Superior temporal gyrus (tissue), 1 donor: ENCODE data around the gene SMDT1.
A peak's percentile ranks its signal among the peaks of the same experiment; 100 is the strongest.
"Not testable (repeated sequence)": the region's sequence is repeated elsewhere in the genome, so short reads cannot be mapped to it uniquely, and the experiment has no call there.

Source experiments
- DNase-seq: peaks from one replicate; pipeline ENCODE4 v3.0.0-alpha.2; 2016; ENCODE audit errors: extremely low spot score

Gene SMDT1

DNA sequence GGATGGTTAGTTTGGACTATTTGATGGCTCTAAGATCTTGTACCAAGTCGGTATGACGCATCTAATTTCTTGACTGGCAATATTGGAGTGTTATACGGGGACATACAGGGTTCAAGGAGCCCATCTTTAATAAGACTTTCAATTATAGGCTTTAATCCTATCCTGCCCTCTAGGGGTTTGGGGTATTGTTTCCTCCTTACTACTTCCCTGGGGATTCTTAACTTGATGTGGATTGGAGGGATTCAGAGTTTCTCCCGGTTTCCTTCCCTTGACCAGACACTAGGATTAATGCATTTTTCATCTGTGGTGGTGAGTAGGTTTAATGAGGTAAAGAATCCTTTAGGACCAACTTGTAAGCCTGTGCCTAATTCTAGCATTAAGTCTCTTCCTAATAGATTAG lies 32.3 kb downstream of the SMDT1 start:
- DNase-seq: no peak

DNA sequence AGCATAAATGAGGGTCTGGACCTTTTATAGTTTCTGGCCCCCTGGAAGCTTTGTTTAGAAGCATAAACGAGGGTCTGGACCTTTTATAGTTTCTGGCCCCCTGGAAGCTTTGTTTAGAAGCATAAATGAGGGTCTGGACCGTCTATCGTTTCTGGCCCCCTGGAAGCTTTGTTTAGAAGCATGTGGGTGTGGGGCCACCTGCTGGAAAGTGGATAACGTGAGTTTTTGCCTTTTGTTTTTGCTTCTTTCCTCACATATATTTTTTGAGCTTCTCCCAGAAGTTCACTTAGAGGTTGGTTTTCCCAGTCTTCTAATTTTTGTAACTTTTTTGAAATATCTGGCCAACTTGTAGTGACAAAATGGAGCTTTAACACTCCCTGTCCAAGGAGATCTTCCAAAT lies 33.3 kb downstream of the SMDT1 start:
- DNase-seq: not testable (repeated sequence)

DNA sequence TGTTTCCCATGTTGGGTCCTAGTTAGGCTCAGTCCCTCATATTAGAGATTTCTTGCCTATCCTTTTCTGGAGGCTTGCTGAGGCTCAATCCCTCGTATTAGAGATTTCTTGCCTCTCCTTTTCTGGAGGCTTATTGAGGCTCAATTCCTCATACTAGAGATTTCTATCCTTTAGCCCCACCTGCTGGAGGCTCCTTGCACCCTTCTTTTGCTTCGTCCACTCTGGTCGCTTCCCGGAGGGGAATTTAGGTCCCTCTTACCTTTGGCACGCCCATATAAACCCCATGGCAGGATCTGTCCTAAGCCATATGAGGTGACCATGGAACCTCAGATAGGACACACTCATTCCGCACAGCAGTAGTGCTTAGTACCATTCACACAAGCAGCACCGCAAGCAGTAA lies 35.2 kb downstream of the SMDT1 start:
- peak; percentile 33 for DNase-seq

DNA sequence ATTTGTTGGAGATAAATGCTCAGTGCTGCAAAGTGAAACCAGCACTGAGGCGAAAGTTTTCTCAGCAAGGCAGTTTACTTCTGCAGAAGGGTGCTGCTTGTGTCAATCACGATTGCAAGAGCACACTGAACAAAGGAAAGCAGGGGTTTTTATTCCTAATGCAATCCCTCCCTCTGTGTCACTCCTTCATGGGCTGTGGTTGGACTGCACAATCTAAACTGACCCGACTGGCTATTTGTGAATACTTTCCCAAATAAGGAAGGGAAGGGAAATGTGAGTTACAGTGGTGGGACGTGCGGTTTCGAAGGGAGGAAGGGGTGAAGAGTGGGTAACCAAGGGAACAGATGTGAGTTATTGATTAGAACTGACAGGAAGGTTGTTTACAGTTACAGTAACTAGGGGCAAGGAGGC lies 35.9 kb downstream of the SMDT1 start:
- DNase-seq: not testable (repeated sequence)

DNA sequence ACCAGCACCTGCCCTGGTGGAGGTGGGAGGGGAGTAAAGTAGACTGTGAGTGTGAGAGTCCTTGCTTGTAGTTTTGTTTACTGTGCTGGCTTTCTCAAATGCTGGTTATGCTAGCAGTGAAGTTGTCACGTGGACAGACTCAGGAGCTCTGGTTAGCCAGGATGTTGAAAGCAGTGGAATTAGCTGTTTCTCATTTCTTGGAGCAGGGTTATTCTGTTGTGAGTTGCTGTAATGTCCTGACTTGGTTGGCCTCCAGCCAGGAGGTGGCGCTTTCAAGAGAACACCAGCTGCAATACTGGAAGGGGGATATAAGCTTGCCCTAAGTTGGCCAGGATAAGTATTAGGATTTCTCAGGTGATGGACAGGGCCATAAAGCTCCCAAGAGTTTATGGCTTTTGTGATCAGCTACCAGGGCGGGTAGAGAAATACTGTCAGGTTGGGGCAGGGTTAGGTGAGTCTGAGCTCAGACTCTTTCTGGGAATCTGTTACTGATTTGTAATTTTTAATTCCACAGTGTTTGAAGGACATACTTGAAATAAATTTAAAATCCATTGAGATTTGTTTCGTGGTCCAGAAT lies 37.4 kb downstream of the SMDT1 start:
- DNase-seq: no peak

DNA sequence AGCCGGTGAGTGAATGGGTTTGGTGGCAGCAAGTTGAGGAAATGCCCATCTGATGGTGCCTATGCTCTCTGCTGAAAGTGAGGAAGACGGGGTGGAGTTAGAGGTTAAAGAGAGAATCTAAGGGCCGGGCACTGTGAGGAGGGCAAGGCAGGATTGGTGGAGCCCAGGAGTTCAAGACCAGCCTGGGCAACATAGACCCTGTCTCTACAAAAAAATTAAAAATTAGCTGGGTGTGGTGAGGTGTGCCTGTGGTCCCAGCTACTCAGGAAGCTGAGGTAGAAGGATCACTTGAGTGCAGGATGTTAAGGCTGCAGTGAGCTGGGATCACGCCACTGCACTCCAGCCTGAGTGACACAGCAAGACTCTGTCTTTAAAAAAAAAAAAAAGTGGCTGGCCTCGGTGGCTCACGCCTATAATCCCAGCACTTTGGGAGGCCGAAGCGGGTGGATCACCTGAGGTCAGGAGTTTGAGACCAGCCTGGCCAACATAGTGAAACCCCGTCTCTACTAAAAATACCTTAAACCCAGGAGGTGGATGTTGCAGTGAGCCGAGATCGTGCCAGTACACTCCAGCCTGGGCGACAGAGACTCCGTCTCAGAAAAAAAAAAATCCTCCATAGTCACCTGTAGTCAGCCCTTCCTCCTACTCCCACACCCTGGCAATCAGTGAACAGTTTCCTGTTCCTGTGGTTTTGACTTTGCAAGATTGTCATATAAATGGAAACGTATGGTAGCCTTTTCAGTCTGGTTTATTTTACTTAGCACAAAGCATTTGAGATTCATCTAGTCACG lies 40.9 kb downstream of the SMDT1 start:
- not testable (repeated sequence) for DNase-seq

DNA sequence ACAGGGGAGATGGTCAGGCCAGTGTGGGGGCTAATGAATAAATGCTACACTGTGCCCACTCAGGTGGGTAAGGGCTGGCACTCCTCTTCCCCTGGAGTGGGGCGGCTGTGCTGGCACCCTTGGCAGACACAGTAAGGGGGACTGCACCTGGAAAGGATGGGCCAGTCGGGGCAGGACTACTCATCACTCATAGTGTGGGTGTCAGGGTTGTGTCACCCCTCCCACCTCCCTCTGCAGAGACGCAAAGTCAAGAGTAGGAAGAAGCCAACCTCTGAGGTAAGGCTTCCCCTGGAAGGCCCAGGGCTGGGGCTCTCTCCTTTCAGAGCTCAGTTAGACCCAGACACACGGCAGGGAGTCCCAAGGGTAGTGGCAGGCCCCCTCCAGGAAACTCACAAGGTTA lies 44.0 kb downstream of the SMDT1 start:
- not testable (repeated sequence) for DNase-seq

DNA sequence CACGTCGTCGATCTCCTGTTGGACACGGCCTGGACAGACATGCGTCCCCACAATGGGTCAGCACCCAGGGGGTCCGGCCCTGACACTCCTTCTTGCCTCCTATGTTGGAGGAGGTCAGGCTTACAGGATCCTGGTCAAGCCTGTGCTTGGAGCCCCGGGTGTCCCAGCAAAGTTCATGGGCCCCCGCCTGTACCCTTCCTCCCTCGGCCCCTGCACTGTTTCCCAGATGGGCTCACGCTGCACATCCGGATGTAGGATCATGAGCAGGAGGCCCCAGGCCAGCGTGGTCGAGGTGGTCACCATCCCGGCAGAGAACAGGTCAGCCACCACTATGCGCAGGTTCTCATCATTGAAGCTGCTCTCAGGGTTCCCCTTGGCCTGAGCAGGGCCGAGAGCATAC lies 48.1 kb downstream of the SMDT1 start:
- DNase-seq: no peak

DNA sequence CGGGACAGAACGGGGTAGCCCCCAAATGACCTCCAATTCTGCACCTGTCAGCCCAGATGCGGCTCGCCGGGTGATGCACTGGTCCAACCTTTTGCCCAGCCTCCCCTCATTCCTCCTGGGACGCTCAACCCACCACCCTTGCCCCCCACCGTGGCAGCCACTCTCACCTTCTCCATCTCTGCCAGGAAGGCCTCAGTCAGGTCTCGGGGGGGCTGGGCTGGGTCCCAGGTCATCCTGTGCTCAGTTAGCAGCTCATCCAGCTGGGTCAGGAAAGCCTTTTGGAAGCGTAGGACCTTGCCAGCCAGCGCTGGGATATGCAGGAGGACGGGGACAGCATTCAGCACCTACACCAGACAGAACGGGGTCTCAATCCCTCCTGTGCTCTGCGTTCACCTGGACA lies 48.5 kb downstream of the SMDT1 start:
- DNase-seq: not testable (repeated sequence)

DNA sequence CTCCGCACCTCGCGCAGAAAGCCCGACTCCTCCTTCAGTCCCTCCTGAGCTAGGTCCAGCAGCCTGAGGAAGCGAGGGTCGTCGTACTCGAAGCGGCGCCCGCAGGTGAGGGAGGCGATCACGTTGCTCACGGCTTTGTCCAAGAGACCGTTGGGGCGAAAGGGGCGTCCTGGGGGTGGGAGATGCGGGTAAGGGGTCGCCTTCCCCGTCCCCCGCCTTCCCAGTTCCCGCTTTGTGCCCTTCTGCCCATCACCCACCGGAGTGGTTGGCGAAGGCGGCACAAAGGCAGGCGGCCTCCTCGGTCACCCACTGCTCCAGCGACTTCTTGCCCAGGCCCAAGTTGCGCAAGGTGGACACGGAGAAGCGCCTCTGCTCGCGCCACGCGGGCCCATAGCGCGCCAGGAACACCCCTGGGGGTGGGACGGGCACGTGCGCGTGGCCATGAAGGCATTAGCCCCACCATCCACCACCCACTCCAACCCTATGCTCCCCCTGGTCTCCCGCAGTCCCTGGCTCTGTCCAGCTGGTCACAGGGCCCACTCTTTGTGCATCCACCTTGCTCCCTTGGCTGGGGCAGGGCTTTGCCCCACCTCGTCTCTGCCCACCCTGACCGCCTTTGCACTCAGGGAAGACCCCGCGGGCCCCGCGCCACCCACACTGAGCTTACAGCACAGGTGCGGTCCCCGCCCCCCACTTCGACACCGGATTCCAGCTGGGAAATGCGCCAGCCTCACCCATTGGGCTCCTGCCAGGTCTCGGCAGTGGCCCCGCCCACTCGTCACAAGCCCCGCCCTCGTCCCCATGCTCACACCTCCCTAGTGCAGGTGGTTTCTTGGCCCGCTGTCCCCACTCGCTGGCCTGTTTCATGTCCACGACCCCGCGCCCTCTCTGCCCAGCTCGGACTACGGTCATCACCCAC lies 49.5 kb downstream of the SMDT1 start:
- DNase-seq: not testable (repeated sequence)

DNA sequence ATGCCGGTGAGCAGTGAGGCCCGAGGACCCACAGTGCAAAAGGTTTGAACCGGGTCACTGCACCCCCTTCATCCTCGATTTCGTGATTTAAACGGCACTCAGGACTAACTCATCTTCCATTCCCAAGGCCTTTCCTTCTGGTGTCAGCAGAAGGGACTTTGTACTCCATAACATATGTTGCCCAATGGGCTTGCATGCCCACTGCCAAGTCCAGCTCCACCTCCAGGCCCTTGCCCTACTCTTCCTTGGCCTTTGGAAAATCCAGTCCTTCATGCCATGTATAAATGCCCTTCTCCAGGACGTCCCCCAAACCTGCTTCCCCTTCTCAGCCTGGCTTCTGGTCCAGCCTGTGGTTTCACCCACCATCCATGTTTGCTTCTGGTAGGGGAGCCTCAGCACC lies 50.7 kb downstream of the SMDT1 start:
- not testable (repeated sequence) for DNase-seq

DNA sequence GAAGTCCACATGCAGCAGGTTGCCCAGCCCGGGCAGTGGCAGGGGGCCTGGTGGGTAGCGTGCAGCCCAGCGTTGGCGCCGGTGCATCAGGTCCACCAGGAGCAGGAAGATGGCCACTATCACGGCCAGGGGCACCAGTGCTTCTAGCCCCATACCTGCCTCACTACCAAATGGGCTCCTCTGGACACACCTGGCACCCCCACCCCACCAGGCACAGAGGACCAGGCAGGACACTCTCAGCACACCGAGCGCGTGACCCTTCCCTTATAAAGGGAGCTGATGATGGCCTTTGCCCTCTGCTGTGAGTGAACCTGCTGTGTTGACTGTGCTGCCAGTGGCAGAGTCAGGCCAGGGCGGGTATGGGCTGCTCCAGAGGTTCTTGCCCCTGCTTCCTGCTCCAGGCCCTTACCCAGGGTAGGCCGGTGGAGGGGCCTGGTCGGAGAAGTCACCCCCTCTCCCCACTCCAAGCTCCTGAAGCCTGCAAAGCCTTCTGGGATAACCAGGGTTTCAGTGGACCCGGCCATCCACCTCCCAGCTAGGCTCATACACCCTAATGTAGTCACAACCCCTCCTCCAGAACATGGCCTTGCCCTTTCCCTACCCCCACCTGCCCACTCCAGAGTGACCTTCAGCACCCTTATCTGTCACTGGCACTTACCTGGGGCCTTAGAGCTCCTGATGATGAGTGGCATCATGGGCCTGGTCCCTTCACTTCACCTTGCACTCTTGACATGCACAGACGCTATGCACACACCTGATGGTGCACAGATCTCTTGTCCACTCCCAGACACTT lies 51.3 kb downstream of the SMDT1 start, which contains the start of gene CYP2D6:
Gene CYP2D6, minus strand, starts transcription at position 172 of the 793 bp plus-strand sequence. Its CDS starts 19 bp downstream, at position 153.
- not testable (repeated sequence) for DNase-seq

DNA sequence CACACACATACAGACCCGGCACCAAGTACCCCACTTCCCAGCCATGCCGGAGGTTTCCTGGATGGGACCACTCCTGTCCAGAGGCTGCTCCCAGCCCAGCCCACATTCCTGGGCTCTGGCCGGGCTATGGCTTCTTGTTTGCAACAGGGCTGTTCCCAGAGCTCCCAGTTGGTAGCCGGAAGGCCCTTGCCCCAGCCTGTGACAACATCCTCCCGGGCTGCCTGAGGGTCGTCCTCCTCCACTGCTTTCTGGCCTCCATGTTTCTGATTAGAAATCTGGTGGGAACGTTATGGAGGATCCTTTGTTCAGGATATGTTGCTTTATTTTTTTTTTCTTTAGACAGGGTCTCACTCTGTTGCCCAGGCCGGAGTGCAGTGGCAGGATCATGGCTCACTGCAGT lies 52.1 kb downstream of the SMDT1 start:
- DNase-seq: no peak

DNA sequence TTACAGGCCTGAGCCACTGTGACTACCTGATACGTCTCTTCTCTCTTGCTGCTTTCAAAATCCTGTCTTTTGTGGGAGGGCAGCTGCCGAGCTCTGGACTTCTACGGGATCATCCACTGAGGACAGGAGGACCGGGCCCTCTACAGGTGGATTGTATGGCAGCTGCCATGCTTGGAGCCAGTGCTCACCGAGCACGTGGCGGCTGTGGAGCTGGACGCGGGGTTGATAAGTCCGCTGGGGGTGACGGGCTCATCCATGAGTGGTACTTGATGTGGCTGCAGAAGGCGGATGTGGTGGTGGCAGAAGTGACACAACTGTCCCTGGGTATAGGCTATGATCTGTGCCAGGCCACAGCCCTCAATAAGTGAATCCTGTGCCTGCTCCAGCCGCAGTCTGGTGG lies 53.0 kb downstream of the SMDT1 start:
- DNase-seq: no peak
